ACC112 (cell line): Measurements from ENCODE around the gene POU2AF1.
A peak's percentile ranks its signal among the peaks of the same experiment; 100 is the strongest.
"Not testable (repeated sequence)": the region's sequence is repeated elsewhere in the genome, so short reads cannot be mapped to it uniquely, and the experiment has no call there.

Source experiments
- H2AFZ ChIP-seq: fragments of 200-600 bp; sonication (generic); one replicate; pipeline ENCODE4 v1.6.0; 2017; ENCODE audit warnings: antibody characterized with exemption, low read length; ENCODE audit not compliant: unreplicated experiment
- H3K27ac ChIP-seq: fragments of 200-600 bp; sonication (generic); 2 replicates; pipeline ENCODE4 v1.5.1; 2014; ENCODE audit warnings: low read depth, mild to moderate bottlenecking, antibody characterized with exemption, low read length, moderate library complexity
- H3K27me3 ChIP-seq: fragments of 200-600 bp; sonication (generic); 2 replicates; pipeline ENCODE4 v1.6.1; 2014; ENCODE audit warnings: mild to moderate bottlenecking, antibody characterized with exemption, low read length, moderate library complexity, mixed read lengths; ENCODE audit not compliant: insufficient read depth
- H3K36me3 ChIP-seq: fragments of 200-600 bp; sonication (generic); 2 replicates; pipeline ENCODE4 v1.6.1; 2016; ENCODE audit warnings: mild to moderate bottlenecking, antibody characterized with exemption, low read length, moderate library complexity, mixed read lengths; ENCODE audit not compliant: insufficient read depth
- H3K4me1 ChIP-seq: fragments of 200-600 bp; sonication (generic); one replicate; pipeline ENCODE4 v1.6.1; 2016; ENCODE audit warnings: low read length, mixed read lengths; ENCODE audit not compliant: insufficient read depth, unreplicated experiment, control insufficient read depth
- H3K4me3 ChIP-seq: fragments of 200-600 bp; sonication (generic); 2 replicates; pipeline ENCODE4 v1.5.1; 2014; ENCODE audit warnings: mild to moderate bottlenecking, low read depth, low read length
- H3K79me2 ChIP-seq: fragments of 200-600 bp; sonication (generic); one replicate; pipeline ENCODE4 v1.6.0; 2016; ENCODE audit warnings: low read length; ENCODE audit not compliant: control insufficient read depth, unreplicated experiment, insufficient read depth

The POU2AF1 gene

GRCh38 chr11:111326824-111327223 lies 52.3 kb downstream of the POU2AF1 start:
- no peak overlapping the region for H3K27ac ChIP-seq
- no peaks in the 10 kb centered on the region for H3K79me2 ChIP-seq

GRCh38 chr11:111325259-111325658 lies 53.8 kb downstream of the POU2AF1 start:
- no peak overlapping the region for H2AFZ ChIP-seq
- H3K27ac ChIP-seq: no peak overlapping the region
- no peaks in the 10 kb centered on the region for H3K79me2 ChIP-seq
- H3K4me1 ChIP-seq: peaks cover 9% of the 10 kb centered on the region
- no peak overlapping the region for H3K4me3 ChIP-seq
- H3K27me3 ChIP-seq: peaks cover 39% of the 10 kb centered on the region
- H3K36me3 ChIP-seq: no peaks in the 10 kb centered on the region

More at GRCh38 chr11:111326824-111327223, 52.3 kb downstream of the POU2AF1 start:
- H3K4me3 ChIP-seq: no peak overlapping the region
- H3K4me1 ChIP-seq: peaks cover 12% of the 10 kb centered on the region
- H3K36me3 ChIP-seq: no peaks in the 10 kb centered on the region
- H2AFZ ChIP-seq: no peak overlapping the region
- peaks cover 23% of the 10 kb centered on the region for H3K27me3 ChIP-seq

GRCh38 chr11:111324277-111324720 lies 54.8 kb downstream of the POU2AF1 start:
- peaks cover 9% of the 10 kb centered on the region for H3K4me1 ChIP-seq
- peaks cover 41% of the 10 kb centered on the region for H3K27me3 ChIP-seq
- no peaks in the 10 kb centered on the region for H3K79me2 ChIP-seq
- peak overlapping the region; percentile 46 for H3K4me3 ChIP-seq
- H2AFZ ChIP-seq: peak overlapping the region; percentile 67
- no peak overlapping the region for H3K27ac ChIP-seq
- no peaks in the 10 kb centered on the region for H3K36me3 ChIP-seq

DNA sequence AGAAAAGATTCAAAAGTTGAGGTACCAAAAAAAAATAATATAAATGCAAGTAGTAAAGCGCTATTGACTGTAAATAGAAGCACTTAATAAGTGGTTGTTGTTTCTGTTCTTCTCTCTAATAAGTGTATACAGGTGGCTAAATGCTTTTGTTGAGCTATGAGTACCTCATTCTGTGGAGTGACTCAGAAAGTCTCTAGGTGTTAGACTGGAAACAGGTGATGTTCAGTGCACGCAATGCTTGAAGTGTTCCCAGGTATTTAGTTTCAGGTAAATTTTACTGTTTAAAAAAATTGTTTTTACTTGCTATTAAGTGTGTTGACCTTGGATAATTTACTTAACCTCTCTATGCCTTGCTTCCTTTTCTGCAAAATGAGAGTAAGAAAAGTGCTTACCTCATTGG lies 56.5 kb downstream of the POU2AF1 start:
- H3K4me3 ChIP-seq: no peak overlapping the region
- H3K4me1 ChIP-seq: peaks cover 9% of the 10 kb centered on the region
- H2AFZ ChIP-seq: no peak overlapping the region
- no peaks in the 10 kb centered on the region for H3K36me3 ChIP-seq
- H3K27ac ChIP-seq: no peak overlapping the region
- H3K79me2 ChIP-seq: no peaks in the 10 kb centered on the region
- H3K27me3 ChIP-seq: peaks cover 53% of the 10 kb centered on the region

DNA sequence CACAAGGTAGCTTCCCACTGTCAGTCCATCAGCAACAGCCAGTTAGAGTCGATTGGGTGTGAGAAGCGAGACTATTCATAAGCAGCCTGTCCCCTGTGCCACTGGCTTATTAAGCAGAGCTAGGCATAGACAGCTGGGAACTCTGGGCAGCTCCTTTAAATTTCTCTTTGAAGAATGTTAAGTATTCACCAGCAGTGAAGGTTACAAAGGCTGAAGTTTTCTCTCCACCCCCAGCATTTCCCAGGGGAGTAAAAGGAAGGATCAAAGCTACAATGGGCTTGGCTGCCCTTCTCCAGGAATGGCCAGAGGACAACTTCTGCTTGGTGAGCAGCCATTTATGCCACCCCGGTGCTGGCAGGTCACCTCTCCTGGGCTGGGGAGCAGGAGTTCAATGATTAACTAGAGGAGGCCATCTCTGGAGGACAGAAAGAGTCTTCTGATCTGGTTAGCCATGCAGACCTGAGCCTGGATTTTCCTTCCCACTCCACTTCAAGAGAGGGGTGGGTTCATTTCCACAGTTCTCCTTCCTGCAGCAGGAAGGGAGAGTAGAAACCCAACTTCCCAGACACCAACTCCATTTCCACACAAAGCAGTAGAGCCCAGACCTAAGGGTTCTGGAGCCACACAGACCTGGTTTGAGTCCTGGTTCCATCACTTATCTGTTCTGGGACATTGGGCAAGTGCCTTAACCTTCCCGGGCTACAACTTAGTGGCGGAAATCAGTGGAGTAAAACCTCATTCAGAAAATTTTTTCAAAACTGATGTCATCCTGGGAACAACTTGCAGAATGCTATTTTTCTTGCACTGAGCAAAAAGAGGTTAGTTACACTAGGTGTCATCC lies 58.1 kb downstream of the POU2AF1 start:
- Histone ChIP-seq H3K27me3 (peaks cover 52% of the 10 kb centered on the region), H3K27ac (no peak overlapping the region), H3K4me1 (peaks cover 9% of the 10 kb centered on the region)

GRCh38 chr11:111320199-111320598 lies 58.9 kb downstream of the POU2AF1 start:
- not testable (repeated sequence) for H2AFZ ChIP-seq, H3K79me2 ChIP-seq, H3K27ac ChIP-seq, H3K4me1 ChIP-seq, H3K36me3 ChIP-seq, H3K4me3 ChIP-seq
- peaks cover 56% of the 10 kb centered on the region for H3K27me3 ChIP-seq

More for the DNA sequence above, 58.1 kb downstream of the POU2AF1 start:
- H3K4me3 ChIP-seq: no peak overlapping the region
- no peaks in the 10 kb centered on the region for H3K79me2 ChIP-seq
- no peak overlapping the region for H2AFZ ChIP-seq
- H3K36me3 ChIP-seq: no peaks in the 10 kb centered on the region

- peaks cover 2% of the 10 kb centered on the region for H3K4me1 ChIP-seq
- no peak overlapping the region for H3K27ac ChIP-seq
- no peak overlapping the region for H3K4me3 ChIP-seq
- no peak overlapping the region for H2AFZ ChIP-seq
- H3K79me2 ChIP-seq: no peaks in the 10 kb centered on the region
- H3K36me3 ChIP-seq: no peaks in the 10 kb centered on the region
- H3K27me3 ChIP-seq: peaks cover 64% of the 10 kb centered on the region
Observed at GRCh38 chr11:111319296-111319695, 59.8 kb downstream of the POU2AF1 start.

- no peak overlapping the region for H2AFZ ChIP-seq
- peaks cover 61% of the 10 kb centered on the region for H3K27me3 ChIP-seq
- H3K27ac ChIP-seq: no peak overlapping the region
- H3K4me1 ChIP-seq: no peaks in the 10 kb centered on the region
- H3K4me3 ChIP-seq: no peak overlapping the region
- H3K79me2 ChIP-seq: no peaks in the 10 kb centered on the region
- no peaks in the 10 kb centered on the region for H3K36me3 ChIP-seq
Observed at GRCh38 chr11:111312076-111312475, 67.0 kb downstream of the POU2AF1 start.

DNA sequence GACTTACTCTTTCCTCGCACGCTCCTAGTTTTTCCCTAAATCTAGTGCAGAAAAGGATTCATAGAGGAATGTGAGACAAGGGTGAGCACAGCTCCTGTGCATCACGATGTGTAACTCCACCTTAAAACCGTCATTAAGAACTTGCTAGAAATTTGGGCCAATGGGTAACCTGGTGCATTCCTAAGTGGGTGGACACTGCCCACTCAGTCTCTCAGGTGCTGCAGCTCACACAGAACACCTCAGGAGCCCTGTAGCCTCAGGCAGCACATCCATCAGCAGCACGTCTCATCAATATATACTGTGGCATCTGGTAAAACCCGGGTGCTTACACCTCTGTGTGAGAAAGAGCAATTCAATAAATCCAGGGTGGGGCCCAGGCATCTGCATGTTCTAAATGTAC lies 68.4 kb downstream of the POU2AF1 start:
- H2AFZ ChIP-seq: no peak overlapping the region
- no peaks in the 10 kb centered on the region for H3K79me2 ChIP-seq
- no peaks in the 10 kb centered on the region for H3K4me1 ChIP-seq
- no peaks in the 10 kb centered on the region for H3K36me3 ChIP-seq
- no peak overlapping the region for H3K27ac ChIP-seq
- peaks cover 70% of the 10 kb centered on the region for H3K27me3 ChIP-seq
- no peak overlapping the region for H3K4me3 ChIP-seq

- Histone ChIP-seq H3K4me1 (no peaks in the 10 kb centered on the region), H3K79me2 (no peaks in the 10 kb centered on the region), H2AFZ (no peak overlapping the region), H3K4me3 (no peak overlapping the region), H3K27me3 (peaks cover 72% of the 10 kb centered on the region), H3K27ac (no peak overlapping the region), H3K36me3 (no peaks in the 10 kb centered on the region)
Observed at GRCh38 chr11:111310088-111310487, 69.0 kb downstream of the POU2AF1 start.
